PC-3 (cell line): ENCODE results near the gene ZNF496. TPM values are rescaled to one million over a fixed set of nuclear protein-coding genes. Genes with fewer than 3 reads are reported as not detected.

Experiments used
- ATAC-seq: fragments of 200-7000 bp; cut with Tn5 transposase; 2 replicates; pipeline ENCODE4 v1.9.1; 2020; ENCODE audit warnings: mild to moderate bottlenecking, moderate library complexity
- BruUV-seq: library from RNA; stranded (reverse); fragments of 400-500 nt; replicated peaks from 2 replicates; lab custom pipeline; 2021; lab: Mats Ljungman, UMichigan
- CTCF ChIA-PET: fragments of 300-600 bp; sonication (Branson Sonifier 250); formaldehyde crosslinking; loops from one replicate; lab custom pipeline; 2022; ENCODE audit warnings: antibody characterized with exemption; lab: Charles Lee
- POLR2A ChIA-PET: fragments of 300-600 bp; sonication (Branson Sonifier 250); formaldehyde crosslinking; loops from one replicate; lab custom pipeline; 2022; ENCODE audit warnings: antibody characterized with exemption; ENCODE audit not compliant: unreplicated experiment; lab: Charles Lee
- DNase-seq: peaks from one replicate; pipeline ENCODE4 v3.0.0-alpha.2; 2015
- H2AFZ ChIP-seq: fragments of 300-600 bp; sonication (generic); 2 replicates; pipeline ENCODE4 v1.6.0; 2016; ENCODE audit warnings: antibody characterized with exemption, low read length
- H3F3A ChIP-seq: fragments of 300-600 bp; sonication (generic); one replicate; pipeline ENCODE4 v1.6.0; 2017; ENCODE audit warnings: antibody characterized with exemption, low read length, control low read depth, mild to moderate bottlenecking; ENCODE audit not compliant: unreplicated experiment
- H3K27ac ChIP-seq: fragments of 300-600 bp; sonication (generic); 2 replicates; pipeline ENCODE4 v1.5.1; 2016; ENCODE audit warnings: mild to moderate bottlenecking, low read length
- H3K27me3 ChIP-seq: fragments of 300-600 bp; sonication (generic); 2 replicates; pipeline ENCODE4 v1.6.1; 2016; ENCODE audit warnings: low read length, mixed read lengths
- H3K36me3 ChIP-seq: fragments of 300-600 bp; sonication (generic); 2 replicates; pipeline ENCODE4 v1.6.1; 2016; ENCODE audit warnings: low read depth, mixed run types, low read length, mixed read lengths
- H3K4me1 ChIP-seq: fragments of 300-600 bp; sonication (generic); 2 replicates; pipeline ENCODE4 v1.5.1; 2016; ENCODE audit warnings: low read length; ENCODE audit not compliant: insufficient read depth
- H3K4me2 ChIP-seq: fragments of 300-600 bp; sonication (generic); 2 replicates; pipeline ENCODE4 v1.6.0; 2016; ENCODE audit warnings: low read length
- H3K4me3 ChIP-seq: fragments of 300-600 bp; sonication (generic); 2 replicates; pipeline ENCODE4 v1.5.1; 2016; ENCODE audit warnings: mild to moderate bottlenecking, low read length, mixed read lengths
- H3K79me2 ChIP-seq: fragments of 300-600 bp; sonication (generic); 2 replicates; pipeline ENCODE4 v1.6.1; 2017; ENCODE audit warnings: low read length, mixed read lengths
- H3K9ac ChIP-seq: fragments of 300-600 bp; sonication (generic); 2 replicates; pipeline ENCODE4 v1.6.0; 2016; ENCODE audit warnings: mild to moderate bottlenecking, low read length
- H3K9me2 ChIP-seq: fragments of 300-600 bp; sonication (generic); replicated peaks from 2 replicates; pipeline ENCODE4 v1.6.1; 2016; ENCODE audit warnings: mixed run types, low read length, mixed read lengths
- H3K9me3 ChIP-seq: fragments of 300-600 bp; sonication (generic); 2 replicates; pipeline ENCODE4 v1.6.1; 2016; ENCODE audit warnings: low read length, mixed read lengths
- H4K20me1 ChIP-seq: fragments of 300-600 bp; sonication (generic); 2 replicates; pipeline ENCODE4 v1.6.1; 2016; ENCODE audit warnings: low read length, mixed read lengths
- EZH2 ChIP-seq: fragments of 300-600 bp; sonication (generic); IDR thresholded peaks from one replicate; pipeline ENCODE4 v1.6.1; 2017; ENCODE audit warnings: antibody characterized with exemption, mild to moderate bottlenecking, low read length; ENCODE audit not compliant: unreplicated experiment
- EZH2phosphoT487 ChIP-seq: fragments of 300-600 bp; sonication (generic); IDR thresholded peaks from 2 replicates; pipeline ENCODE4 v1.6.1; 2018; ENCODE audit warnings: mild to moderate bottlenecking, antibody characterized with exemption, low read length, borderline replicate concordance
- intact Hi-C: fragments of 100-400 bp; cut with micrococcal nuclease; formaldehyde crosslinking; loops from 2 replicates; pipeline ENCODE4 v1.9.0; 2023
- total RNA-seq: library from RNA; depleted of rRNA; stranded (reverse); fragments of >200 nt; gene quantifications from 2 replicates; pipeline ENCODE4 v1.2.3, GENCODE V29; 2014
- TF ChIP-seq, protein P1 (sequence below): fragments of 300-600 bp; sonication (generic); conservative IDR thresholded peaks from 2 replicates; pipeline ENCODE4 v1.5.1; 2017; ENCODE audit warnings: antibody characterized with exemption, low read depth, mild to moderate bottlenecking, low read length

The ZNF496 gene
- total RNA-seq, 1 experiment from 2014 or later, result 79.4 TPM

DNA sequence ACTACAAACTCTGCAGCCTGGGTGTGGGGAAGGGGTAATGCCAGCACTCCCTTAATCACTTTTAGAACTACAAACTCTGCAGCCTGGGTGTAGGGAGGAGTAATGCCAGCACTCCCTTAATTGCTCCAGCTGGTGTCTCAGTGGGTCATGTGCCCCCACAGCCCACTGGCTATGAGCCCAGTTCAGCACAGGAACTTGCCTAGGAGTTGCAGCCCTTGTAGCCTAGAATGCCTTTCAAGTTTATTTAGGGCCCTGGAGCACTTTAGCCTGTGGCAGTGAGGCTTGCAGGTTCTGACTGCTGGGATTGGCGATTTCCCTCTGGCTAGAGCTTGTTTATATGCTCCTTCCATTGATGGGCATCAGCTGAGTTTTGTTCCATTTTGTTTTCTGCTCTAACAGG, 58.7 kb downstream of the ZNF496 start:
- Histone ChIP-seq H3K27ac (no peak overlapping the region), H3K36me3 (no peaks in the 10 kb centered on the region), H3F3A (no peaks in the 10 kb centered on the region), H3K9me2 (no peaks in the 10 kb centered on the region), H3K4me3 (no peak overlapping the region), H3K9me3 (no peaks in the 10 kb centered on the region), H3K27me3 (no peaks in the 10 kb centered on the region), H4K20me1 (no peaks in the 10 kb centered on the region), H3K4me1 (no peaks in the 10 kb centered on the region), H3K9ac (no peak overlapping the region), H2AFZ (no peak overlapping the region), H3K79me2 (no peaks in the 10 kb centered on the region), H3K4me2 (no peak overlapping the region)
- no TSS peak for BruUV-seq
- intact Hi-C loops, result no loop called here
- TF ChIP-seq, protein P1, sequence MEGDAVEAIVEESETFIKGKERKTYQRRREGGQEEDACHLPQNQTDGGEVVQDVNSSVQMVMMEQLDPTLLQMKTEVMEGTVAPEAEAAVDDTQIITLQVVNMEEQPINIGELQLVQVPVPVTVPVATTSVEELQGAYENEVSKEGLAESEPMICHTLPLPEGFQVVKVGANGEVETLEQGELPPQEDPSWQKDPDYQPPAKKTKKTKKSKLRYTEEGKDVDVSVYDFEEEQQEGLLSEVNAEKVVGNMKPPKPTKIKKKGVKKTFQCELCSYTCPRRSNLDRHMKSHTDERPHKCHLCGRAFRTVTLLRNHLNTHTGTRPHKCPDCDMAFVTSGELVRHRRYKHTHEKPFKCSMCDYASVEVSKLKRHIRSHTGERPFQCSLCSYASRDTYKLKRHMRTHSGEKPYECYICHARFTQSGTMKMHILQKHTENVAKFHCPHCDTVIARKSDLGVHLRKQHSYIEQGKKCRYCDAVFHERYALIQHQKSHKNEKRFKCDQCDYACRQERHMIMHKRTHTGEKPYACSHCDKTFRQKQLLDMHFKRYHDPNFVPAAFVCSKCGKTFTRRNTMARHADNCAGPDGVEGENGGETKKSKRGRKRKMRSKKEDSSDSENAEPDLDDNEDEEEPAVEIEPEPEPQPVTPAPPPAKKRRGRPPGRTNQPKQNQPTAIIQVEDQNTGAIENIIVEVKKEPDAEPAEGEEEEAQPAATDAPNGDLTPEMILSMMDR, result no peak
- TF ChIP-seq EZH2phosphoT487 (no peak), EZH2 (no peak)
- CTCF ChIA-PET, result no interaction called here
- no peak; the same call in 1 of the 2 replicates for ATAC-seq
- DNase-seq, result no peak
- POLR2A ChIA-PET, result no interaction called here

DNA sequence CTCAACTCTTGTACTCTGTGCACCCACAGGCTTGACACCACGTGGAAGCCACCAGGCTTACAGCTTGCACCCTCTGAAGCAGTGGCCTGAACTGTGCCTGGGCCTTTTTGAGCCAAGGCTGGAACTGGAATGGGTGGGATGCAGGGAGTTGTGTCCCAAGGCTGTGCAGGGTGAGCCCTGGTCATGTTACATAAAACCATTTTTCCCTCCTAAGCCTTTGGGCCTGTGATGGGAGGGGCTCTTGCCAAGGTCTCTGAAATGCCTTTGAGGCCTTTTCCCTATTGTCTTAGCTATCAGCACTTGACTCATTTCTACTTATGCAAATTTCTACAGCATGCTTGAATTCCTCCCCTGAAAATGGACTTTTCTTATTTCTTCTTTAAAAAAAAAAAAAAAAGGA, 61.7 kb downstream of the ZNF496 start:
- Histone ChIP-seq H3F3A (no peaks in the 10 kb centered on the region), H2AFZ (no peak overlapping the region), H3K27me3 (no peaks in the 10 kb centered on the region), H3K4me3 (no peak overlapping the region), H3K36me3 (no peaks in the 10 kb centered on the region), H3K9me3 (no peaks in the 10 kb centered on the region), H3K27ac (no peak overlapping the region), H3K4me2 (no peak overlapping the region), H3K79me2 (no peaks in the 10 kb centered on the region), H3K9ac (no peak overlapping the region), H4K20me1 (no peaks in the 10 kb centered on the region), H3K9me2 (no peaks in the 10 kb centered on the region), H3K4me1 (peaks cover 7% of the 10 kb centered on the region; the same call in 1 of the 2 replicates)
- no peak for ATAC-seq
- no peak for DNase-seq
- intact Hi-C loops, result no loop called here
- CTCF ChIA-PET, result no interaction called here
- TF ChIP-seq EZH2, result no peak
- TF ChIP-seq, protein P1, result no peak
- no peak for TF ChIP-seq EZH2phosphoT487
- no TSS peak for BruUV-seq
- POLR2A ChIA-PET, result interaction anchor here (0.7 kb wide), 1 partner anchor 235 kb away, joined by 4 read pairs; no protein-coding TSS in a partner anchor

DNA sequence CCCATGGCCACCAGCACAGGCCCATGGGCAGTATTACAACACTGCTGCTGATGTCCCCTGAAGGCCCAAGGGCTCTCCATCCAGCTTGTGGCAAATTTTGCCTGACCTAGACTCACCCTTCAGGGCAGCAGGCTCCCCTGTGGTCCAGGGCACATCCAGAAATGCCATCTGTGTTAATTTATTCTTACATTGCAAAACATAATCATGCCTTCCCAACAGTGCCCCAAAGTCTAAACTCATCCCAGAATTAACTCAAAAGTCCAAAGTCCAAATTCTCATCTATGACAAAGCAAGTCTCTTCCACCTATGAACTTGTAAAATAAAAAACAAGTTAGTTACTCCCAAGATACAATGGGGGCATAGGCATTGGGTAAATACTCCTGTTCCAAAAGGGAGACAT, 62.5 kb downstream of the ZNF496 start:
- H3K27me3 ChIP-seq, result no peaks in the 10 kb centered on the region
- no peaks in the 10 kb centered on the region for H3K9me2 ChIP-seq
- ATAC-seq (no peak), DNase-seq (no peak)
- no peaks in the 10 kb centered on the region for H3K9me3 ChIP-seq
- POLR2A ChIA-PET, result no interaction called here
- no peak overlapping the region for H2AFZ ChIP-seq
- H3K9ac ChIP-seq, result no peak overlapping the region
- TF ChIP-seq, protein P1, result no peak
- CTCF ChIA-PET, result no interaction called here
- intact Hi-C loops, result no loop called here
- H3K27ac ChIP-seq, result no peak overlapping the region
- no peak overlapping the region for H3K4me3 ChIP-seq
- BruUV-seq, result no TSS peak
- H3K79me2 ChIP-seq, result no peaks in the 10 kb centered on the region
- H3K4me1 ChIP-seq, result peaks cover 7% of the 10 kb centered on the region; the same call in 1 of the 2 replicates
- no peaks in the 10 kb centered on the region for H3F3A ChIP-seq
- H4K20me1 ChIP-seq, result no peaks in the 10 kb centered on the region
- no peaks in the 10 kb centered on the region for H3K36me3 ChIP-seq
- H3K4me2 ChIP-seq, result no peak overlapping the region
